ENCODE measurements around the gene OR13C9.

The OR13C9 gene

DNA sequence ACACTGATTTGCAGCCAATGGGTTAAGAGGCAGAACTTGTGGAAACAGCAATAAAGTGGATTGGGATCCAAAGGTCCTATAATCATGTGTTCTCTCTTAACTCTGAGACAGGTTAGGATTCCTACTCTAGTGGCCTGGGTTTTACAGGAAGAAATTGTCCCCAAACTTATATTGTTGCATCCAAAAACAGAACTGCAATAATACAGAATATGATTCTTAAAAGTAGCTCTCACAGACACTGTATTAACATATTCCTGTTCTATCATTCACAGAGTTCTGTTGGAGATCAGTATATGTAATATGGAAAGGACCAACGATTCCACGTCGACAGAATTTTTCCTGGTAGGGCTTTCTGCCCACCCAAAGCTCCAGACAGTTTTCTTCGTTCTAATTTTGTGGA is 49.1 kb downstream of the OR13C9 start, which contains the start of gene OR13C8:
OR13C8 (plus strand) TSS at position 301 of the 400 bp plus-strand sequence; CDS start at position 301, 0 bp downstream.
- Histone ChIP-seq H3K4me3 (ENCODE audit: low read length, poor library complexity, severe bottlenecking) (no peak within 1 kb of the TSS), H3F3A (ENCODE audit: low read depth) (no peaks in the 10 kb centered on the region), H3K9me3 (ENCODE audit: insufficient read depth, low read depth, low read length) (no peaks in the 10 kb centered on the region), H3K9me2 (replicated peaks; ENCODE audit: low read depth, low read length) (0 out of 2 replicates have a peak, but pooled peaks cover 3% of the 10 kb centered on the region), H3K4me1 (ENCODE audit: insufficient read depth, low read length, poor library complexity, severe bottlenecking) (no peaks in the 10 kb centered on the region), H3K27me3 (ENCODE audit: insufficient read depth, low read length, poor library complexity, severe bottlenecking) (no peaks in the 10 kb centered on the region), H3K9ac (ENCODE audit: low read depth, low read length, poor library complexity, severe bottlenecking) (no peak within 1 kb of the TSS), H3K4me2 (ENCODE audit: low read depth, low read length, poor library complexity, severe bottlenecking) (no peak within 1 kb of the TSS), H3K36me3 (ENCODE audit: insufficient read depth, low read length) (no peaks in the 10 kb centered on the region), H4K20me1 (ENCODE audit: insufficient read depth, low read length, poor library complexity, severe bottlenecking) (no peaks in the 10 kb centered on the region), H2AFZ (ENCODE audit: low read length) (no peak within 1 kb of the TSS), H3K79me2 (ENCODE audit: insufficient read depth, low read length) (no peaks in the 10 kb centered on the region)
- TF ChIP-seq, protein P1, sequence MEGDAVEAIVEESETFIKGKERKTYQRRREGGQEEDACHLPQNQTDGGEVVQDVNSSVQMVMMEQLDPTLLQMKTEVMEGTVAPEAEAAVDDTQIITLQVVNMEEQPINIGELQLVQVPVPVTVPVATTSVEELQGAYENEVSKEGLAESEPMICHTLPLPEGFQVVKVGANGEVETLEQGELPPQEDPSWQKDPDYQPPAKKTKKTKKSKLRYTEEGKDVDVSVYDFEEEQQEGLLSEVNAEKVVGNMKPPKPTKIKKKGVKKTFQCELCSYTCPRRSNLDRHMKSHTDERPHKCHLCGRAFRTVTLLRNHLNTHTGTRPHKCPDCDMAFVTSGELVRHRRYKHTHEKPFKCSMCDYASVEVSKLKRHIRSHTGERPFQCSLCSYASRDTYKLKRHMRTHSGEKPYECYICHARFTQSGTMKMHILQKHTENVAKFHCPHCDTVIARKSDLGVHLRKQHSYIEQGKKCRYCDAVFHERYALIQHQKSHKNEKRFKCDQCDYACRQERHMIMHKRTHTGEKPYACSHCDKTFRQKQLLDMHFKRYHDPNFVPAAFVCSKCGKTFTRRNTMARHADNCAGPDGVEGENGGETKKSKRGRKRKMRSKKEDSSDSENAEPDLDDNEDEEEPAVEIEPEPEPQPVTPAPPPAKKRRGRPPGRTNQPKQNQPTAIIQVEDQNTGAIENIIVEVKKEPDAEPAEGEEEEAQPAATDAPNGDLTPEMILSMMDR (conservative IDR thresholded peaks at IDR 0.05; ENCODE audit: low read length) = no peak
- no peak for TF ChIP-seq EZH2phosphoT487 (IDR thresholded peaks at IDR 0.05; ENCODE audit: borderline replicate concordance)

All from Loucy (cell line).